ENCODE results near the gene LHFPL6. TPM values are rescaled to one million over a fixed set of nuclear protein-coding genes. Genes with fewer than 3 reads are reported as not detected.
A peak's percentile ranks its signal among the peaks of the same experiment; 100 is the strongest.

The LHFPL6 gene
- total RNA-seq, 3 donors from 2014 or later (not counting 1 experiment from before 2014, with no cell fraction given), result not detected

GRCh38 chr13:39603424-39603947 is 493 bp upstream of the LHFPL6 start:
- Mint-ChIP-seq H3K4me1 (peaks cover 0 to 13% of the 10 kb centered on the region in 2 donors), H3K27ac (no peak overlapping the region), H3K27me3 (ENCODE audit: low read depth in 2 of 2) (peaks cover 28 to 62% of the 10 kb centered on the region in 2 donors), H3K4me3 (peak overlapping the region; percentile 76), H3K9me3 (no peaks in the 10 kb centered on the region), H3K36me3 (no peaks in the 10 kb centered on the region)
- ATAC-seq (no peak), DNase-seq (no peak)
- H3K9me3 ChIP-seq (ENCODE audit: control insufficient read depth, insufficient read depth, low read length), result no peaks in the 10 kb centered on the region
- WGBS (ENCODE audit: insufficient coverage), result 8% methylated on average over 14 of the region's 15 CpGs
- no peak overlapping the region for H3K27ac ChIP-seq (ENCODE audit: low read length)
- H3K27me3 ChIP-seq (ENCODE audit: control insufficient read depth, insufficient read depth, low read length), result peaks cover 9% of the 10 kb centered on the region
- intact Hi-C loops (cut with micrococcal nuclease), result no loop called here
- H3K36me3 ChIP-seq (ENCODE audit: control insufficient read depth, insufficient read depth, low read length), result no peaks in the 10 kb centered on the region
- peak overlapping the region; percentile 43 for H3K4me3 ChIP-seq (ENCODE audit: low read length)
- no peak for TF ChIP-seq CTCF (IDR thresholded peaks at IDR 0.05)
- peaks cover 14% of the 10 kb centered on the region for H3K4me1 ChIP-seq (ENCODE audit: control insufficient read depth, insufficient read depth, low read length)

GRCh38 chr13:39602277-39602613 is 748 bp downstream of the LHFPL6 start:
- Histone ChIP-seq H3K9me3 (ENCODE audit: control insufficient read depth, insufficient read depth, low read length) (no peaks in the 10 kb centered on the region), H3K27ac (ENCODE audit: low read length) (no peak overlapping the region), H3K36me3 (ENCODE audit: control insufficient read depth, insufficient read depth, low read length) (no peaks in the 10 kb centered on the region), H3K4me1 (ENCODE audit: control insufficient read depth, insufficient read depth, low read length) (peaks cover 14% of the 10 kb centered on the region), H3K4me3 (ENCODE audit: low read length) (peak overlapping the region; percentile 43), H3K27me3 (ENCODE audit: control insufficient read depth, insufficient read depth, low read length) (peaks cover 9% of the 10 kb centered on the region)
- H3K9me3 Mint-ChIP-seq, result no peaks in the 10 kb centered on the region
- H3K27ac Mint-ChIP-seq, result no peak overlapping the region
- TF ChIP-seq CTCF (IDR thresholded peaks at IDR 0.05), result no peak
- H3K36me3 Mint-ChIP-seq, result no peaks in the 10 kb centered on the region
- no peak for ATAC-seq
- peak overlapping the region; percentile 52 for H3K4me3 Mint-ChIP-seq
- DNase-seq, result peak in 1 of 2 donors; percentile 7
- 0% methylated on average over 11 of the region's 11 CpGs for WGBS (ENCODE audit: insufficient coverage)
- intact Hi-C loops (cut with micrococcal nuclease), result no loop called here
- H3K27me3 Mint-ChIP-seq (ENCODE audit: low read depth in 2 of 2), result peaks cover 28 to 62% of the 10 kb centered on the region in 2 donors
- peaks cover 0 to 13% of the 10 kb centered on the region in 2 donors for H3K4me1 Mint-ChIP-seq

- no peak overlapping the region for H3K27ac Mint-ChIP-seq
- intact Hi-C loops (cut with micrococcal nuclease), result no loop called here
- Histone ChIP-seq H3K4me3 (ENCODE audit: low read length) (no peak overlapping the region), H3K4me1 (ENCODE audit: control insufficient read depth, insufficient read depth, low read length) (peaks cover 14% of the 10 kb centered on the region), H3K9me3 (ENCODE audit: control insufficient read depth, insufficient read depth, low read length) (no peaks in the 10 kb centered on the region), H3K27me3 (ENCODE audit: control insufficient read depth, insufficient read depth, low read length) (peaks cover 9% of the 10 kb centered on the region), H3K27ac (ENCODE audit: low read length) (no peak overlapping the region), H3K36me3 (ENCODE audit: control insufficient read depth, insufficient read depth, low read length) (no peaks in the 10 kb centered on the region)
- TF ChIP-seq CTCF (IDR thresholded peaks at IDR 0.05), result no peak
- no peaks in the 10 kb centered on the region for H3K9me3 Mint-ChIP-seq
- peak overlapping the region; percentile 52 for H3K4me3 Mint-ChIP-seq
- ATAC-seq (no peak), DNase-seq (no peak)
- 89% methylated on average over 1 of the region's 3 CpGs for WGBS (ENCODE audit: insufficient coverage)
- no peaks in the 10 kb centered on the region for H3K36me3 Mint-ChIP-seq
- H3K27me3 Mint-ChIP-seq (ENCODE audit: low read depth in 2 of 2), result peaks cover 28 to 62% of the 10 kb centered on the region in 2 donors
- peaks cover 0 to 13% of the 10 kb centered on the region in 2 donors for H3K4me1 Mint-ChIP-seq
Measured at GRCh38 chr13:39601636-39602035, 1.4 kb downstream of the LHFPL6 start.

GRCh38 chr13:39600766-39601165 is 2.2 kb downstream of the LHFPL6 start:
- Mint-ChIP-seq H3K36me3 (no peaks in the 10 kb centered on the region), H3K27me3 (ENCODE audit: low read depth in 2 of 2) (peaks cover 28 to 60% of the 10 kb centered on the region in 2 donors), H3K4me3 (no peak overlapping the region), H3K9me3 (no peaks in the 10 kb centered on the region), H3K4me1 (peaks cover 0 to 13% of the 10 kb centered on the region in 2 donors), H3K27ac (no peak overlapping the region)
- Histone ChIP-seq H3K4me1 (ENCODE audit: control insufficient read depth, insufficient read depth, low read length) (peaks cover 14% of the 10 kb centered on the region), H3K36me3 (ENCODE audit: control insufficient read depth, insufficient read depth, low read length) (no peaks in the 10 kb centered on the region), H3K27ac (ENCODE audit: low read length) (no peak overlapping the region), H3K4me3 (ENCODE audit: low read length) (no peak overlapping the region), H3K9me3 (ENCODE audit: control insufficient read depth, insufficient read depth, low read length) (no peaks in the 10 kb centered on the region), H3K27me3 (ENCODE audit: control insufficient read depth, insufficient read depth, low read length) (peaks cover 8% of the 10 kb centered on the region)
- DNase-seq, result no peak
- intact Hi-C loops (cut with micrococcal nuclease), result no loop called here
- TF ChIP-seq CTCF (IDR thresholded peaks at IDR 0.05), result no peak
- ATAC-seq, result no peak
- 88% methylated on average over 9 of the region's 9 CpGs for WGBS (ENCODE audit: insufficient coverage)

Data from natural killer cell (primary cell).